ENCODE measurements around the gene GRIN2A. TPM values are rescaled to one million over a fixed set of nuclear protein-coding genes. Genes with fewer than 3 reads are reported as not detected.

The GRIN2A gene
- polyA plus RNA-seq, 1 donor (not counting 4 experiments of a cell fraction or from before 2014, with no cell fraction given) = 0.01 TPM

DNA sequence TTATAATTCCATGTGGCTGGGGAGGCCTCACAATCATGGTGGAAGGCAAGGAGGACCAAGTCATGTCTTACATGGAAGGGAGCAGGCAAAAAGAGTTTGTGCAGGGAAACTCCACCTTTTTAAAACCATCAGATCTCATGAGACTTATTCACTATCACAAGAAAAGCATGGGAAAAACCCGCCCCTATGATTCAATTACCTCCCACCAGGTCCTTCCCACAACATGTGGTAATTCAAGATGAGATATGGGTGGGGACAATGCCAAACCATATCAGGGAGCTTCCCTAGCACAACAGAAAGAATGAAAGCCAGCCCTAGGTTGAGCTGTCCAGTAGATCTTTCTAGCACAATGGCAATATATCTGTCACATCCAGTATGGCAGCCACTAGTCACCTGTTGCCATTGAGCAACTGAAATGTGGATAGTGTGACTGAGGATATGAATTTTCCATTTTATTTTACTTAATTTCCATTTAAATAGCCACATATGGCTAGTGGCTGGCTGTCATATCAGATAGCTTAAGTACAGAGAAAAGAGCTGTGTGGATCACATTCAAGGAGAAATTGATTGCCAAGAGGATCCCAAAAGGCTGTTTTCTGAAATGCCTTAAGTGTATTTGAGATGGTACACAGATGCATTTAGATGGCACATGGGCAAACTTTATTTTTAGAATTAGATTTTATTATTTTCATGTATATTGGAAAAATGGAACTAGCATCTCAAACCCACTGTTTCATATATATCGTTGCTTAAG, 273.0 kb downstream of the GRIN2A start:
- Histone ChIP-seq H3K36me3 (ENCODE audit: control insufficient read depth in 2 of 2, extremely low read depth in 1 of 2, insufficient read depth in 2 of 2, low read length in 2 of 2) (no peaks in the 10 kb centered on the region), H3K4me2 (ENCODE audit: control insufficient read depth, extremely low read depth, insufficient read depth, low read depth, low read length) (no peak overlapping the region), H3K9me1 (ENCODE audit: control insufficient read depth, extremely low read depth, insufficient read depth, low read length) (no peaks in the 10 kb centered on the region), H4K20me1 (ENCODE audit: control insufficient read depth, extremely low read depth, insufficient read depth, low read length) (no peaks in the 10 kb centered on the region), H3K9me3 (ENCODE audit: control insufficient read depth, low read depth, low read length) (no peaks in the 10 kb centered on the region), H3K79me2 (ENCODE audit: control insufficient read depth, insufficient read depth, low read length) (no peaks in the 10 kb centered on the region), H3K9ac (ENCODE audit: control insufficient read depth, extremely low read depth, insufficient read depth, low read length) (no peak overlapping the region), H3K4me3 (ENCODE audit: control insufficient read depth in 2 of 3, extremely low read depth in 1 of 3, insufficient read depth in 2 of 3, low read depth in 1 of 3, low read length in 3 of 3) (no peak overlapping the region), H2AFZ (ENCODE audit: control insufficient read depth, low read length) (no peak overlapping the region), H3K27me3 (ENCODE audit: control insufficient read depth, extremely low read depth, insufficient read depth, low read length) (no peaks in the 10 kb centered on the region), H3K4me1 (ENCODE audit: control insufficient read depth, extremely low read depth, insufficient read depth, low read length) (no peaks in the 10 kb centered on the region), H3K27ac (ENCODE audit: control insufficient read depth, insufficient read depth, low read length) (no peak overlapping the region)
- no peak for FAIRE-seq
- DNase-seq (ENCODE audit: low read depth, low spot score) = no peak
- no peak for TF ChIP-seq EZH2 (IDR thresholded peaks at IDR 0.05; ENCODE audit: low read length)
- TF ChIP-seq CTCF (optimal IDR thresholded peaks at IDR 0.05 in 1 of 3, IDR thresholded peaks at IDR 0.05 in 1 of 3, conservative IDR thresholded peaks at IDR 0.05 in 1 of 3; ENCODE audit: extremely low read depth in 1 of 3, insufficient read depth in 2 of 3, low read length in 3 of 3) = no peak
- dilution Hi-C loops (cut with MboI; ENCODE audit: extremely low pct_ligation_motif_present, low sequenced_read_pairs) = no loop called here

DNA sequence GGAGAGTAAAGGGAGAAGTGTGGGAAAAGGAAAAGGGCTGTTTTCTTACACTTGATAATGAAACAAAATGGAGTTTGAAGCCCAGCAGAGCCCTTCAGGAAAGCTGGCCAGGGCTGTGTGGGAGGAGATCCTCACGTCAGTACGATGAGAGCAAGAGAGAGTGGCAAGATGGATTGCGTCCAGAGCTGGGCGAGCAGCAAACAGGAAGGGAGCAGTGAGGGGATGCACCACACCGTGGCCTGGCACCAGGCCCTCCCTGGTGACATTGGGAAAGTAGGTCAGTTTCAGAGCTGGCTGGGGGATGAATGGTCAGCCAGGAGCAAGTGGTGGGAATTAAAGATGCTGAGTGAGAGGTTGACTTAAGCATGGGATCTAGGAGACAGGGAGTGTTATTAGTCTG, 273.6 kb downstream of the GRIN2A start:
- Histone ChIP-seq H3K36me3 (ENCODE audit: control insufficient read depth in 2 of 2, extremely low read depth in 1 of 2, insufficient read depth in 2 of 2, low read length in 2 of 2) (no peaks in the 10 kb centered on the region), H3K79me2 (ENCODE audit: control insufficient read depth, insufficient read depth, low read length) (no peaks in the 10 kb centered on the region), H3K9me1 (ENCODE audit: control insufficient read depth, extremely low read depth, insufficient read depth, low read length) (no peaks in the 10 kb centered on the region), H3K9me3 (ENCODE audit: control insufficient read depth, low read depth, low read length) (no peaks in the 10 kb centered on the region), H3K27me3 (ENCODE audit: control insufficient read depth, extremely low read depth, insufficient read depth, low read length) (no peaks in the 10 kb centered on the region), H3K9ac (ENCODE audit: control insufficient read depth, extremely low read depth, insufficient read depth, low read length) (no peak overlapping the region), H3K27ac (ENCODE audit: control insufficient read depth, insufficient read depth, low read length) (no peak overlapping the region), H3K4me2 (ENCODE audit: control insufficient read depth, extremely low read depth, insufficient read depth, low read depth, low read length) (no peak overlapping the region), H3K4me3 (ENCODE audit: control insufficient read depth in 2 of 3, extremely low read depth in 1 of 3, insufficient read depth in 2 of 3, low read depth in 1 of 3, low read length in 3 of 3) (no peak overlapping the region), H4K20me1 (ENCODE audit: control insufficient read depth, extremely low read depth, insufficient read depth, low read length) (no peaks in the 10 kb centered on the region), H3K4me1 (ENCODE audit: control insufficient read depth, extremely low read depth, insufficient read depth, low read length) (no peaks in the 10 kb centered on the region), H2AFZ (ENCODE audit: control insufficient read depth, low read length) (no peak overlapping the region)
- TF ChIP-seq EZH2 (IDR thresholded peaks at IDR 0.05; ENCODE audit: low read length) (no peak), CTCF (optimal IDR thresholded peaks at IDR 0.05 in 1 of 3, IDR thresholded peaks at IDR 0.05 in 1 of 3, conservative IDR thresholded peaks at IDR 0.05 in 1 of 3; ENCODE audit: extremely low read depth in 1 of 3, insufficient read depth in 2 of 3, low read length in 3 of 3) (no peak)
- DNase-seq (ENCODE audit: low read depth, low spot score) (no peak), FAIRE-seq (no peak)
- dilution Hi-C loops (cut with MboI; ENCODE audit: extremely low pct_ligation_motif_present, low sequenced_read_pairs) = no loop called here

All from keratinocyte (primary cell).